Activated gamma-delta T cell (primary cell): ENCODE measurements around the gene DYNLRB1.
"Not testable (repeated sequence)": the region's sequence is repeated elsewhere in the genome, so short reads cannot be mapped to it uniquely, and the experiment has no call there.

Source experiments
- DNase-seq: peaks from one replicate; lab custom pipeline; 2025; lab: John Stamatoyannopoulos, UW

Gene DYNLRB1

GRCh38 chr20:34511891-34512265, 4.3 kb upstream of the DYNLRB1 start:
- no peak for DNase-seq

- DNase-seq: no peak
Observed at GRCh38 chr20:34512266-34512954, 3.8 kb upstream of the DYNLRB1 start.

- no peak for DNase-seq
Observed at GRCh38 chr20:34512955-34513419, 3.2 kb upstream of the DYNLRB1 start.

DNA sequence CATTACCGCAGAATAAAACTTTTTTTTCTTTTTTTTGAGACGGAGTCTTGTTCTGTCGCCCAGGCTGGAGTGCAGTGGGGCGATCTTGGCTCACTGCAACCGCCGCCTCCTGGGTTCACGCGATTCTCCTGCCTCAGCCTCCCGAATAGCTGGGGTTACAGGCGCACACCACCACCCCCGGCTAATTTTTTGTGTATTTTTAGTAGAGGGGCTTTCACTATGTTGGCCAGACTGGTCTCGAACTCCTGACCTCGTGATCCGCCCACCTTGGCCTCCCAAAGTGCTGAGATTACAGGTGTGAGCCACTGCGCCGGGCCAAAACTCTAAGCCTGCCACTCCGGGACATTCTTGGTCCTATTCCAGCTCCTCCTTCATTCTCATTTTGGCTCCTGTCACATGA, 2.2 kb upstream of the DYNLRB1 start:
- DNase-seq: not testable (repeated sequence)

DNA sequence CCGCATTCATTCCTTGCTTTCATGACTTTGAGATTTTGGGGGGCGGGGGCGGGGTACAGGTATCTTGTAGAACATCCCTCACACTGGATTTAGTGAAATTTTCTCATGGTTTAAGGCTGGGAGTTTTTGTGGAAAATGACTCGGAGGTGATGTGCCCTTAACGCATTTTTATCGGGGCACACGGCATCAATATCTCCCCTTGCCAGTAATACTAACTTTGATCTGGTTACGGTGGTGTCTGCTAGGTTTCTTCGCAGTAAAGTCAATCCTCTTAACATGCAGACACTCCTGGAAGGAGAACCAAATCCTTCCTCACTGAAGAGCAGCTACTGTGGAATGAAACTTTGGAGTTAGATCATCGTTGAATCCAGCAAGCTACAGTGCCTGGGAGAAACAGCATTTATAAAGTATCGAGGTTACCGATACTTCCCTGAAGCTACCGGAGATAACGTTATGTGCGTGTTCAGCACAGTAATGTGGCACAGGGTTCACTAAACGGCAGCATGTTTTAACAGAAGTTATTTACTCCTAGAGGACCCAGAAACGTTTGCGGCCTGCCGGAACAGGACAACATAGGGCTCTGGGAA, 1.2 kb upstream of the DYNLRB1 start:
- DNase-seq: no peak

- peak; percentile 32 for DNase-seq
Observed at GRCh38 chr20:34515484-34516246, 557 bp upstream of the DYNLRB1 start.

DNA sequence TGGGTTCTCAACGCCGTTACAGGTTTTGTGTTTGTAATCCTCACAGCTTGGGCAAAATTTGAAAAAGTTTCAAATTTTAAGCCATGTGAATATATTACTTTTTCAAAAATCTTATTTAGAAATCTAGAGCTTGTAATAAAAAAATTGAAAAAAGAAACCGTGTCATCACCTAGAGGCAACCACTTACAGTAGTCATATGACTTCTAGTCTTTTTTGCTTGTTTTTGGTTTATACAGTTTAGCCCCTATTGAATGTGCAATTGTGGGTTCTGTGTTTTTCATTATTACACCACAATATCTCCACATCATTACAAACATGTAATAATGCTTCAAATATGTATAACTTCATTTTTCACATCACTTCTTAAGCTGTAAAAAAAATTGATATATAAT, 888 bp downstream of the DYNLRB1 start:
- no peak for DNase-seq

DNA sequence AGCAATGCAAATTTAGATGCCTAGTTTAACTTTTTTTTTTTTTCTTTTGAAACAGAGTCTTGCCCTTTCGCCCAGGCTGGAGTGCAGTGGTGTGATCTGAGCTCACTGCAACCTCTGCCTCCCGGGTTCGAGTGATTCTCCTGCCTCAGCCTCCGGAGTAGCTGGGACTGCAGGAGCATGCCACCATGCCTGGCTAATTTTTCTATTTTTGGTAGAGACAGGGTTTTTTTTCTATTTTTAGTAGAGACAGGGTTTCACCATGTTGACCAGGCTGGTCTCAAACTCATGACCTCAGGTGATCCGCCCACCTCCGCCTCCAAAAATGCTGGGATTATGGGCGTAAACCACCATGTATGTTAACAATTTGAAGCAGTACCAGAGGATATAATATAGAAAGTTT, 2.6 kb downstream of the DYNLRB1 start:
- DNase-seq: not testable (repeated sequence)

DNA sequence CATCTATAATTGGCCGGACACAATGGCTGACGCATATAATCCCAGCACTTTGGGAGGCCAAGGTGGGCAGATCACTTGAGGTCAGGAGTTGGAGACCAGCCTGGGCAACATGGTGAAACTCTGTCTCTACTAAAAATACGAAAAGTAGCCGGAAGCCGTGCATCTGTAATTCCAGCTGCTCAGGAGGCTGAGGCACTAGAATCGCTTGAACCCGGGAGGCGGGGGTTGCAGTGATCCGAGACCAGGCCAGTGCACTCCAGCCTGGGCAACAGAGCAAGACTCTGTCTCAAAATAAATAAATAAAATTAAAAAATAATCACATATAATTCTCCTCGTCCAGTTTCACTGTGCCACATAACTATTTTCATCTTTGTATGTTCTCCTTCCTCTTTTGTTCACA, 3.6 kb downstream of the DYNLRB1 start:
- DNase-seq: not testable (repeated sequence)

DNA sequence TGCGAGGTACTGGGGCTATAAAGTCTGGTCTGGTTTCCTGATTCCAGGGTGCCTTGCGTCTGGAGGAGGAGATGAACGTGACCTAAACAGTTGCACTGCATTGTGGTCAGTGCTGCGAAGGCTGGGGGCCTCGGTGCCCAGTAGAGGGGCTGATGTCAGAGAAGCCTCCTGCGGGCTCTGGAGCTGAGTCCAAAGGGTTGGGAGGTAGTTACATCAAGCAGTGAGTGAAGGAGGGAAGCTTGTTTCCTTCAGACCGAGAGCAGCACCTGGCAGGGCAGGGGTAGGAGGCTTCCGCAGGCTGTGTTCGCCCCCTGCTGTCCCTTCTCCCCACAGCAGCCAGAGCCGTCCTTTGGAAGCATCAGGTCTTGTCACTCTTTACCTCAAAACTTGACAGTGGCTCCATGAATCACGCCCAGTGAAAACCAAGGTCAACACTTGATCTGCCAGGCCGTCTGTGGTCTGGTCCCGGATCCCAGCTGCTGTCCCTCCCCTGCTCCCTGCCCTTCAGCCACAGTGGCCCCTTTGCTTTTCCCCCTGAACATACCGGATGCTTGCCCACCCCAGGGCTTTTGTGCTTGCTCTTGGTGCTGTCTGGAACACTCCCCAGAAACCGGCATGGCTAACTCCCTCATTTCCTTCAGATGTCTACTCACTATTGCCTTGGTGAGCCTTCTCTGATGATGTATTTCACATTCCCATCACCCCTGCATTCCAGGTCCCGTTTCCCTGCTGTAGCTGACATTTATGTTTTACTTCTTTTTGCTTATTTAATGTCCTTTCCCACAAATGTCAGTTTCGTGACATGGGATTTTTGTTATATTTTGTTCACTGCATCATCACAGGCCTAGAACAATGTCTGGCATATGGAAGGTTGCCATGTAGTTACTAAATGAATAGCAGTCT, 7.0 kb downstream of the DYNLRB1 start:
- DNase-seq: no peak

DNA sequence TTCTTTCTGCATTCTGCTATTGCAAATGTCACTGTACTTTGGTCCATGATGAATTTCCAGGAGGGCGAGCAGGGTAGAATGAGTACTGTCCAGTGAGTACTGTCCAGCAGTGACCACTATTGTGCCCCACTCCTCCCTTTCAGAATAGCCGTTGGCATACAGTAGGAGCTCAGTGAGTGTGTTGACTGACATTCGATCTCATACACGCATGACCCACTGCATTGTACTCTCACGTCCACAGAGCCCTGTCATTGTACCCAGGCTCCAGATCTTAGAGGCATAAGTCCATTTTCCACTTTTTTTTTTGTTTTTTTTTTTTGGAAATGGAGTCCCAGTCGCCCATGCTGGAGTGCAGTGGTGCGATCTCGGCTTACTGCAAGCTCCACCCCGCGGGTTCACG, 8.2 kb downstream of the DYNLRB1 start:
- no peak for DNase-seq

GRCh38 chr20:34525342-34525708, 9.1 kb downstream of the DYNLRB1 start:
- no peak for DNase-seq

GRCh38 chr20:34525709-34526416, 9.6 kb downstream of the DYNLRB1 start:
- no peak for DNase-seq

- DNase-seq: no peak
Observed at GRCh38 chr20:34526466-34526865, 10.2 kb downstream of the DYNLRB1 start.

GRCh38 chr20:34527016-34527415, 10.8 kb downstream of the DYNLRB1 start:
- DNase-seq: no peak

DNA sequence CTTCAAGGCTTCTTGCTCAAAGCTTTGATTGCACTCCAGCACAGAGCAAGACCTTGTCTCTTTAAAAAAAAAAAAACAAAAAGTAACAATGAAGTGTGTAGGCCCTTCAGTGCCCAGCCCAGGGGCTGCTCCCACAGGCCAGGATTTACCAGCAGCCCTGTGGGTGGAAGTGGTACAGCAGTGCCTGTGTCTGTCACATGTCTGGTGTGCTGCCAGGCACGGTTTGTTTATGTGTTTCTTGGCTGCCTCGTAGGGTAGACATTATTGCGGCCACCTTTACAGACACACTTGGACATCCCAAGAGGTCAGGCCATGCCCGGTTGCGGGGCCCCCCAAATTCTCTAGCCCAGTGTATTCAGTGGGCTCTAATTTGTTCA, 12.7 kb downstream of the DYNLRB1 start:
- DNase-seq: no peak

- DNase-seq: no peak
Observed at GRCh38 chr20:34529742-34530141, 13.5 kb downstream of the DYNLRB1 start.

GRCh38 chr20:34530342-34530741, 14.1 kb downstream of the DYNLRB1 start:
- DNase-seq: no peak

DNA sequence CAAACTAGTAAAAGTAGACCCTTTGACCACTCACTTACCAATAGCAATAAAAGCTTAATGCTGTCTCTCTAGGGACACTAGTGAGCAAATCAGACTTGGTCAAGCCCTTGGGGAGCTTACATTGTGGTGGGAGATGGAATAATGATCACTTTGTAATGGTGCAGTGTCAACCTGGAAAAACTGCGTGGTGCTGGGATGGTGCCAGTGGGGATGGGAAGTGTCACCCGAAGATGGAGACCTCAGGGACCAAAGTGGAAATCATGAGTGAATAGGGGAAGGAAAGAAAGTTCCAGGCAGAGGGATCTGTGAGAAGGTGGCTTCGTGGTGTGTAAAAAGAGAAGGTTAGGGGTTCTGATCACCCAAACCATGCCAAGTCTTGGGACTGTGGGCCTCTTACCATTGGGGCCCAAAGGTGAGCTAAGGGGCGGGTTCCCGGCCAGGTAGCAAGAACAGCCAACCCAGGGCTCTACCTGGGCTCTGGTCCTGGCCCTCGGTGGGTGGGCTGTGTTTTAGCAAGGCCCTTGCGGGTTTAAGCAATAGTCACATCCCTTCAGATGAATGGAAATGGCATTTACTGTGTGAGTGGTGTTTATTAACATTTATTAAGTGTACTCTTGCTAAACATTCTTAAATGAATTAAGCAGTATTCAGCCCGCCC, 15.5 kb downstream of the DYNLRB1 start:
- no peak for DNase-seq

DNA sequence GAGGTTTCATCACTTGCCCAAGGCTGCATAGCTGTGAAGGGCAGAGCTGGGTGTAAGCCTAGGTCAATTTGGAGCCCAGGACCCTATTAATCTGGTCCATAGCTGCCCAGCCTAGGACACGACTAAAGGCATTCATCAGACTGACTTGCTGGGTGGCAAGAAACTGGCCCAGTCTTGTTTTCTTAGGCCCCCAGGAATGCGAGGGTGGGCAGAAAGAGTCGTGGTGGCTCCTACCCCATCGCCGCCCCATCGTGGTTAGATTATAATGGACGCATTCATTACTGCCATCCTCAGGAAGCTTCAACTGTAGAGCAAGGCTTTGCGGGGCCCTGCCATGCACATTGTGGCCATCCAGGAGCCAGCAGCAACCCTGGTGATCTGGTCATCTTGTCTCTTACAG, 16.1 kb downstream of the DYNLRB1 start:
- DNase-seq: no peak

- no peak for DNase-seq
Observed at GRCh38 chr20:34532756-34533155, 16.5 kb downstream of the DYNLRB1 start.
